ENCODE measurements around the gene ACTR3. TPM values are rescaled to one million over a fixed set of nuclear protein-coding genes. Genes with fewer than 3 reads are reported as not detected.
A peak's percentile ranks its signal among the peaks of the same experiment; 100 is the strongest.

The ACTR3 gene
- total and polyA plus RNA-seq, 10 of the 15 experiments (the other 5 are each of a cell fraction or from before 2014, with no cell fraction given): 79.1 to 616 (median 471) TPM

DNA sequence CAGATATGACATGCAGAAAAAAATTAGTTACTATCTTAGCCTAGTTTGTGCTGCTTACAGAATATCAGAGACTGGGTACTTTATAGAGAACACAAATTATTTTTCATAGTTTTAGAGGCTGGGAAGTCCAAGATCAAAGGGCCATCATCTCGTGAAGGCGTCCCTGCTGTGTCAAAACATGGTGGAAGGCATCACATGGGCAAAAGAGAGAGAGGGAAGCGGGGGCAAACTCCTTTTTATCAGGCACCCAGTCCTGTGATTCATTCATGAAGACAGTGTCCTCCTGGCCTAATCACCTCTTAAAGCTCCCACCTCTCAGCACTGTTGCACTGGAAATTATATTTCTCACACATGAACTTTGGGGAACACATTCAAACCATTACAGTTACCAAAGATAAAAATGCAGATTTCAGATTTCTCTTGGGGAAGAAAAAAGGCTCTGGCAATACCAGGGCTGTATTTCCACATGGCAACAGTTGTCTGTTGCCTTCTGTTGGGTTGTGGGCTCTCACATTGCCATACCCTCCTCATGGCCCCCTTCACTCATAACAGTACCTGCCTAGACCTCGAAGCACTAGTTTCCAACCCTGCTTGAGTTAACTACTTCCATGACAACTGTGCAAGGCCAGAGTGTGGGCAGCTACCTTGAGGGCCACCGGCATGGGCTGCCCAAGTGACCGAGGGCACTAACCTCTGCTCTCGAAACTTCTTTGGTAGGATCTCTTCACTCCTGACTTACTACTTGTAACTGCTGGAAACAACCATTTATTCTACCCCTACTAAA is 2.7 kb upstream of the ACTR3 start (continued):
- TF ChIP-seq SREBF1 (IDR thresholded peaks at IDR 0.05; ENCODE audit: low read length) (no peak), RAD21 (IDR thresholded peaks at IDR 0.05; ENCODE audit: insufficient read depth, low read depth, low read length) (no peak), RUNX3 (IDR thresholded peaks at IDR 0.05; ENCODE audit: low read length) (0 out of 2 replicates have a peak, but pooled peaks have one; percentile 24), BCL11A (IDR thresholded peaks at IDR 0.05; ENCODE audit: low read depth, low read length) (0 out of 2 replicates have a peak, but pooled peaks have one; percentile 6), SMAD5 (IDR thresholded peaks at IDR 0.05; ENCODE audit: low read depth) (no peak)
- TF ChIP-seq, protein P1, sequence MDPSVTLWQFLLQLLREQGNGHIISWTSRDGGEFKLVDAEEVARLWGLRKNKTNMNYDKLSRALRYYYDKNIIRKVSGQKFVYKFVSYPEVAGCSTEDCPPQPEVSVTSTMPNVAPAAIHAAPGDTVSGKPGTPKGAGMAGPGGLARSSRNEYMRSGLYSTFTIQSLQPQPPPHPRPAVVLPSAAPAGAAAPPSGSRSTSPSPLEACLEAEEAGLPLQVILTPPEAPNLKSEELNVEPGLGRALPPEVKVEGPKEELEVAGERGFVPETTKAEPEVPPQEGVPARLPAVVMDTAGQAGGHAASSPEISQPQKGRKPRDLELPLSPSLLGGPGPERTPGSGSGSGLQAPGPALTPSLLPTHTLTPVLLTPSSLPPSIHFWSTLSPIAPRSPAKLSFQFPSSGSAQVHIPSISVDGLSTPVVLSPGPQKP (IDR thresholded peaks at IDR 0.05; ENCODE audit: low read depth, low read length): no peak
- TF ChIP-seq, protein P2, sequence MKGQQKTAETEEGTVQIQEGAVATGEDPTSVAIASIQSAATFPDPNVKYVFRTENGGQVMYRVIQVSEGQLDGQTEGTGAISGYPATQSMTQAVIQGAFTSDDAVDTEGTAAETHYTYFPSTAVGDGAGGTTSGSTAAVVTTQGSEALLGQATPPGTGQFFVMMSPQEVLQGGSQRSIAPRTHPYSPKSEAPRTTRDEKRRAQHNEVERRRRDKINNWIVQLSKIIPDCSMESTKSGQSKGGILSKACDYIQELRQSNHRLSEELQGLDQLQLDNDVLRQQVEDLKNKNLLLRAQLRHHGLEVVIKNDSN (IDR thresholded peaks at IDR 0.05; ENCODE audit: borderline replicate concordance, extremely low read length, insufficient read depth, low read depth, low read length): peak; percentile 49
- TF ChIP-seq, protein P3, sequence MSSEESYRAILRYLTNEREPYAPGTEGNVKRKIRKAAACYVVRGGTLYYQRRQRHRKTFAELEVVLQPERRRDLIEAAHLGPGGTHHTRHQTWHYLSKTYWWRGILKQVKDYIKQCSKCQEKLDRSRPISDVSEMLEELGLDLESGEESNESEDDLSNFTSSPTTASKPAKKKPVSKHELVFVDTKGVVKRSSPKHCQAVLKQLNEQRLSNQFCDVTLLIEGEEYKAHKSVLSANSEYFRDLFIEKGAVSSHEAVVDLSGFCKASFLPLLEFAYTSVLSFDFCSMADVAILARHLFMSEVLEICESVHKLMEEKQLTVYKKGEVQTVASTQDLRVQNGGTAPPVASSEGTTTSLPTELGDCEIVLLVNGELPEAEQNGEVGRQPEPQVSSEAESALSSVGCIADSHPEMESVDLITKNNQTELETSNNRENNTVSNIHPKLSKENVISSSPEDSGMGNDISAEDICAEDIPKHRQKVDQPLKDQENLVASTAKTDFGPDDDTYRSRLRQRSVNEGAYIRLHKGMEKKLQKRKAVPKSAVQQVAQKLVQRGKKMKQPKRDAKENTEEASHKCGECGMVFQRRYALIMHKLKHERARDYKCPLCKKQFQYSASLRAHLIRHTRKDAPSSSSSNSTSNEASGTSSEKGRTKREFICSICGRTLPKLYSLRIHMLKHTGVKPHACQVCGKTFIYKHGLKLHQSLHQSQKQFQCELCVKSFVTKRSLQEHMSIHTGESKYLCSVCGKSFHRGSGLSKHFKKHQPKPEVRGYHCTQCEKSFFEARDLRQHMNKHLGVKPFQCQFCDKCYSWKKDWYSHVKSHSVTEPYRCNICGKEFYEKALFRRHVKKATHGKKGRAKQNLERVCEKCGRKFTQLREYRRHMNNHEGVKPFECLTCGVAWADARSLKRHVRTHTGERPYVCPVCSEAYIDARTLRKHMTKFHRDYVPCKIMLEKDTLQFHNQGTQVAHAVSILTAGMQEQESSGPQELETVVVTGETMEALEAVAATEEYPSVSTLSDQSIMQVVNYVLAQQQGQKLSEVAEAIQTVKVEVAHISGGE (CRISPR knock-in tag; IDR thresholded peaks at IDR 0.05): no peak
